HCT116 (cell line): Measurements from ENCODE around the gene RNF208. TPM values are rescaled to one million over a fixed set of nuclear protein-coding genes. Genes with fewer than 3 reads are reported as not detected.

Source experiments
- ATAC-seq: fragments of 200-7000 bp; cut with Tn5 transposase; 2 replicates; pipeline ENCODE4 v1.9.1; 2020; ENCODE audit warnings: mild to moderate bottlenecking, moderate library complexity
- BruUV-seq: library from RNA; stranded (reverse); fragments of 400-500 nt; replicated peaks from 2 replicates; lab custom pipeline; 2021; lab: Mats Ljungman, UMichigan
- CTCF ChIA-PET: fragments of 300-600 bp; sonication (Branson Sonifier 250); formaldehyde crosslinking; loops from one replicate; lab custom pipeline; 2021; ENCODE audit warnings: antibody characterized with exemption; lab: Charles Lee
- POLR2A ChIA-PET: fragments of 300-600, 350-600 bp; sonication (Branson Sonifier 250); formaldehyde crosslinking; loops from one replicate; lab custom pipeline; 2021; ENCODE audit warnings: antibody characterized with exemption; lab: Charles Lee
- RAD21 ChIA-PET, 2 experiments: fragments of 300-600 bp; sonication (Branson Sonifier 250); formaldehyde crosslinking; loops; one replicate each; lab custom pipeline; 2023; ENCODE audit warnings: low total read pairs in 2 of 2; ENCODE audit not compliant: uncharacterized antibody in 2 of 2, unreplicated experiment in 2 of 2, low non-redundant PET in 1 of 2; lab: Charles Lee
- DNase-seq: peaks from one replicate; pipeline ENCODE4 v3.0.0-alpha.2; 2010; ENCODE audit warnings: low read depth, low spot score
- H2AFZ ChIP-seq: fragments of 200-600 bp; shearing (Covaris generic), sonication (generic); 2 replicates; pipeline ENCODE4 v1.6.1; 2017; ENCODE audit warnings: low read depth, mixed run types, mixed read lengths, antibody characterized with exemption, low read length; ENCODE audit not compliant: poor library complexity, severe bottlenecking
- H3K27ac ChIP-seq: 2 replicates; pipeline ENCODE4 v1.5.1; 2012; ENCODE audit warnings: low read depth, low read length
- H3K27me3 ChIP-seq: fragments of 200-600 bp; sonication (generic); 2 replicates; pipeline ENCODE4 v1.6.1; 2016; ENCODE audit warnings: mixed run types, low read length, mixed read lengths; ENCODE audit not compliant: insufficient read depth
- H3K36me3 ChIP-seq, 2 experiments: fragments of 200-500 bp in 1 of 2; fragments of 200-600 bp in 1 of 2; sonication (Bioruptor generic) in 1 of 2; sonication (generic) in 1 of 2; 2 replicates each; pipeline versions ENCODE4 v1.5.1 to v1.6.1; 2014 to 2016; ENCODE audit warnings: low read length in 2 of 2, inconsistent platforms in 1 of 2, mixed read lengths in 1 of 2, mixed run types in 1 of 2; ENCODE audit not compliant: insufficient read depth in 2 of 2, control insufficient read depth in 1 of 2
- H3K4me1 ChIP-seq, 2 experiments: fragments of 200-600 bp in 1 of 2; sonication (generic) in 1 of 2; 2 replicates each; pipeline versions ENCODE4 v1.5.1 to v1.6.1; 2012 to 2017; ENCODE audit warnings: low read length in 2 of 2, inconsistent platforms in 1 of 2, mild to moderate bottlenecking in 1 of 2, mixed read lengths in 1 of 2, mixed run types in 1 of 2, moderate library complexity in 1 of 2; ENCODE audit not compliant: insufficient read depth in 2 of 2, control insufficient read depth in 1 of 2
- H3K4me2 ChIP-seq: fragments of 200-600 bp; sonication (generic); 2 replicates; pipeline ENCODE4 v1.6.1; 2017; ENCODE audit warnings: mixed run types, low read length, mixed read lengths
- H3K4me3 ChIP-seq, 2 experiments: fragments of 200-600 bp in 1 of 2; sonication (generic) in 1 of 2; replicated peaks in 1 of 2; 2 replicates each; pipeline ENCODE4 v1.5.1; 2011 to 2016; ENCODE audit warnings: low read length in 2 of 2, control low read depth in 1 of 2, low read depth in 1 of 2, mild to moderate bottlenecking in 1 of 2, mixed read lengths in 1 of 2, mixed run types in 1 of 2
- H3K79me2 ChIP-seq: fragments of 200-600 bp; sonication (generic); 2 replicates; pipeline ENCODE4 v1.6.1; 2017; ENCODE audit warnings: mild to moderate bottlenecking, mixed run types, low read length, moderate library complexity, mixed read lengths; ENCODE audit not compliant: insufficient read depth
- H3K9ac ChIP-seq: fragments of 200-600 bp; sonication (generic); 2 replicates; pipeline ENCODE4 v1.6.1; 2016; ENCODE audit warnings: low read length, mixed read lengths
- H3K9me2 ChIP-seq: fragments of 200-600 bp; sonication (generic), shearing (Covaris generic); 2 replicates; pipeline ENCODE4 v1.6.1; 2017; ENCODE audit warnings: mixed run types, mild to moderate bottlenecking, moderate library complexity; ENCODE audit not compliant: insufficient read depth
- H3K9me3 ChIP-seq, 2 experiments: fragments of 200-500 bp in 1 of 2; fragments of 200-600 bp in 1 of 2; sonication (Bioruptor generic) in 1 of 2; sonication (generic) in 1 of 2; 2 replicates each; pipeline ENCODE4 v1.6.1; 2014 to 2017; ENCODE audit warnings: low read length in 2 of 2, mixed read lengths in 2 of 2, inconsistent platforms in 1 of 2, low read depth in 1 of 2, mild to moderate bottlenecking in 1 of 2, mixed run types in 1 of 2, moderate library complexity in 1 of 2; ENCODE audit not compliant: control insufficient read depth in 1 of 2, insufficient read depth in 1 of 2
- H4K20me1 ChIP-seq: fragments of 200-600 bp; sonication (generic), shearing (Covaris generic); 2 replicates; pipeline ENCODE4 v1.6.1; 2017; ENCODE audit warnings: mixed run types, mild to moderate bottlenecking, moderate library complexity; ENCODE audit not compliant: insufficient read depth
- ATF3 ChIP-seq: IDR thresholded peaks from 2 replicates; pipeline ENCODE4 v1.6.1; 2012
- CTCF ChIP-seq, 3 experiments: fragments of 200-600 bp in 1 of 3; sonication (generic) in 1 of 3; IDR thresholded peaks in 2 of 3; conservative IDR thresholded peaks in 1 of 3; 2 replicates each; pipeline ENCODE4 v1.5.1; 2012 to 2017; ENCODE audit warnings: low read depth in 2 of 3, low read length in 2 of 3, antibody characterized with exemption in 1 of 3, borderline replicate concordance in 1 of 3, control low read depth in 1 of 3, mild to moderate bottlenecking in 1 of 3, mixed read lengths in 1 of 3, mixed run types in 1 of 3, moderate library complexity in 1 of 3; ENCODE audit not compliant: insufficient read depth in 1 of 3
- EGR1 ChIP-seq: IDR thresholded peaks from 2 replicates; pipeline ENCODE4 v1.6.1; 2012; ENCODE audit warnings: low read depth
- EZH2phosphoT487 ChIP-seq: fragments of 200-600 bp; IDR thresholded peaks from 2 replicates; pipeline ENCODE4 v1.6.1; 2018; ENCODE audit warnings: antibody characterized with exemption, borderline replicate concordance
- JUND ChIP-seq: IDR thresholded peaks from 2 replicates; pipeline ENCODE4 v1.6.1; 2012
- MAX ChIP-seq: IDR thresholded peaks from 2 replicates; pipeline ENCODE4 v1.6.1; 2012
- RAD21 ChIP-seq: IDR thresholded peaks from 2 replicates; pipeline ENCODE4 v1.6.1; 2012; ENCODE audit warnings: low read depth, mild to moderate bottlenecking
- SRF ChIP-seq: IDR thresholded peaks from 2 replicates; pipeline ENCODE4 v1.6.1; 2012; ENCODE audit warnings: low read depth
- TCF7L2 ChIP-seq: IDR thresholded peaks from 2 replicates; pipeline ENCODE4 v1.7.0; 2011; ENCODE audit warnings: borderline replicate concordance, inconsistent platforms; ENCODE audit not compliant: insufficient read depth, insufficient read length; ENCODE audit errors: extremely low read depth
- YY1 ChIP-seq: IDR thresholded peaks from 2 replicates; pipeline ENCODE4 v1.6.1; 2011; ENCODE audit warnings: low read length, low read depth, moderate library complexity, mild to moderate bottlenecking; ENCODE audit not compliant: insufficient replicate concordance; ENCODE audit errors: extremely low read depth
- ZNF274 ChIP-seq: fragments of 200-500 bp; sonication (Bioruptor generic); IDR thresholded peaks from 2 replicates; pipeline ENCODE4 v1.6.1; 2014; ENCODE audit warnings: mild to moderate bottlenecking, low read depth, low read length, inconsistent platforms
- intact Hi-C: fragments of 100-400 bp; cut with micrococcal nuclease; formaldehyde crosslinking; loops from 2 replicates; pipeline ENCODE4 v1.10.0; 2022
- total RNA-seq: library from RNA; stranded (reverse); gene quantifications from one replicate; pipeline ENCODE4 v1.2.1, GENCODE V29; 2021; ENCODE audit not compliant: unreplicated experiment

The RNF208 gene
- total RNA-seq, 1 experiment from 2014 or later: 26.1 TPM

GRCh38 chr9:137242269-137243203 is 20.5 kb upstream of the RNF208 start:
- ChIA-PET CTCF (interaction anchor here (0.6 kb wide), 1 partner anchor 18 kb away, joined by 4 read pairs; no protein-coding TSS in a partner anchor), RAD21 (interaction anchor here in 1 of 2 experiments (0.6 kb wide), 1 partner anchor 44 kb away, joined by 4 read pairs; no protein-coding TSS in a partner anchor), POLR2A (interaction anchor here (0.7 to 1.7 kb wide), 9 partner anchors 10 to 166 kb away, joined by 3 to 13 read pairs (median 3); partner anchors contain the start of genes NELFB, RNF224, TPRN and UAP1L1)
- Histone ChIP-seq H3K9me3 (no peaks in the 10 kb centered on the region), H3K36me3 (peaks cover 11 to 21% of the 10 kb centered on the region in 2 experiments), H3K9me2 (no peaks in the 10 kb centered on the region), H3K9ac (peak overlapping the region; percentile 93), H3K27ac (peak overlapping the region; percentile 96), H2AFZ (no peak overlapping the region), H3K4me3 (peak overlapping the region; percentile 85 to 96), H3K27me3 (no peaks in the 10 kb centered on the region), H3K4me2 (peak overlapping the region; percentile 98), H4K20me1 (peaks cover 21% of the 10 kb centered on the region; the same call in 1 of the 2 replicates), H3K4me1 (peaks cover 21 to 46% of the 10 kb centered on the region in 2 experiments), H3K79me2 (peaks cover 40% of the 10 kb centered on the region)
- BruUV-seq: no TSS peak
- ATAC-seq: no peak
- DNase-seq: no peak
- intact Hi-C loops: no loop called here
- TF ChIP-seq CTCF (IDR thresholded peaks at IDR 0.05 in 2 of 3, conservative IDR thresholded peaks at IDR 0.05 in 1 of 3; ENCODE audit: borderline replicate concordance in 1 of 3, insufficient read depth in 1 of 3, low read depth in 2 of 3, low read length in 2 of 3) (no peak), ZNF274 (no peak), SRF (no peak), EGR1 (no peak), TCF7L2 (no peak), JUND (no peak), YY1 (no peak), MAX (no peak), ATF3 (no peak), RAD21 (no peak), EZH2phosphoT487 (no peak)
